Left lung (tissue), 10 donors: ENCODE results near the gene SLC22A17. TPM values are rescaled to one million over a fixed set of nuclear protein-coding genes. Genes with fewer than 3 reads are reported as not detected.

ENCODE experiments used
- ATAC-seq: fragments of 200-7000 bp; cut with Tn5 transposase; one replicate; pipeline ENCODE4 v1.9.1; 2020; ENCODE audit warnings: moderate library complexity
- DNase-seq, 4 donors: peaks; one replicate each; pipeline ENCODE4 v3.0.0-alpha.2; 2013 to 2020
- H3K27ac ChIP-seq, 2 donors: fragments of 200-600 bp; sonication (generic) in 1 of 2; one replicate each; pipeline versions ENCODE4 v1.5.0 to v1.8.0; 2020 to 2021
- H3K27me3 ChIP-seq, 2 donors: fragments of 200-600 bp; sonication (generic) in 1 of 2; one replicate each; pipeline versions ENCODE4 v1.5.0 to v1.8.0; 2020 to 2021
- H3K36me3 ChIP-seq, 2 donors: fragments of 200-600 bp; sonication (generic) in 1 of 2; one replicate each; pipeline versions ENCODE4 v1.5.0 to v1.8.0; 2020 to 2021
- H3K4me1 ChIP-seq, 2 donors: fragments of 200-600 bp; one replicate each; pipeline ENCODE4 v1.8.0; 2021
- H3K4me3 ChIP-seq, 2 donors: fragments of 200-600 bp; sonication (generic) in 1 of 2; one replicate each; pipeline versions ENCODE4 v1.5.0 to v1.8.0; 2020 to 2021; ENCODE audit warnings: mild to moderate bottlenecking in 1 of 2
- H3K9me3 ChIP-seq, 2 donors: fragments of 200-600 bp; sonication (generic) in 1 of 2; one replicate each; pipeline versions ENCODE4 v1.5.0 to v1.8.0; 2020 to 2021
- intact Hi-C, 2 donors: fragments of 100-400 bp; cut with DNase I; formaldehyde crosslinking; loops; one replicate each; pipeline versions ENCODE4 v1.11.2 to v1.14.2; 2022
- polyA plus RNA-seq, 6 donors: library from polyadenylated mRNA; unstranded; fragments of 120-200 nt; gene quantifications; one replicate each; pipeline ENCODE4 v1.2.1, GENCODE V29; 2013; ENCODE audit not compliant: insufficient read length in 6 of 6
- total RNA-seq, 2 donors: library from RNA; stranded (reverse); fragmentation: NEBNext Ultra II Directional; extraction: Animal tissue kit (Norgen Biotek cat#: 25700); gene quantifications; one replicate each; pipeline ENCODE4 v1.2.1, GENCODE V29; 2021
- TF ChIP-seq, protein P1 (sequence below), 2 donors: fragments of 200-600 bp; sonication (generic) in 1 of 2; IDR thresholded peaks; one replicate each; pipeline versions ENCODE4 v1.5.0 to v1.8.0; 2021; ENCODE audit warnings: antibody characterized with exemption in 2 of 2
- donor health status: DM: no; HTN: yes; CAD: no.
- donor health status: DM: no; HTN: no; CAD: no.

SLC22A17 gene
- total and polyA plus RNA-seq, 8 donors: 13.2 to 41.5 (median 32.2) TPM

- no peaks in the 10 kb centered on the region for H3K4me1 ChIP-seq
- H3K4me3 ChIP-seq: no peak overlapping the region
- no peak for ATAC-seq
- no peaks in the 10 kb centered on the region for H3K36me3 ChIP-seq
- H3K27me3 ChIP-seq: peaks cover 0 to 36% of the 10 kb centered on the region in 2 donors
- H3K27ac ChIP-seq: no peak overlapping the region
- H3K9me3 ChIP-seq: no peaks in the 10 kb centered on the region
- TF ChIP-seq, protein P1, sequence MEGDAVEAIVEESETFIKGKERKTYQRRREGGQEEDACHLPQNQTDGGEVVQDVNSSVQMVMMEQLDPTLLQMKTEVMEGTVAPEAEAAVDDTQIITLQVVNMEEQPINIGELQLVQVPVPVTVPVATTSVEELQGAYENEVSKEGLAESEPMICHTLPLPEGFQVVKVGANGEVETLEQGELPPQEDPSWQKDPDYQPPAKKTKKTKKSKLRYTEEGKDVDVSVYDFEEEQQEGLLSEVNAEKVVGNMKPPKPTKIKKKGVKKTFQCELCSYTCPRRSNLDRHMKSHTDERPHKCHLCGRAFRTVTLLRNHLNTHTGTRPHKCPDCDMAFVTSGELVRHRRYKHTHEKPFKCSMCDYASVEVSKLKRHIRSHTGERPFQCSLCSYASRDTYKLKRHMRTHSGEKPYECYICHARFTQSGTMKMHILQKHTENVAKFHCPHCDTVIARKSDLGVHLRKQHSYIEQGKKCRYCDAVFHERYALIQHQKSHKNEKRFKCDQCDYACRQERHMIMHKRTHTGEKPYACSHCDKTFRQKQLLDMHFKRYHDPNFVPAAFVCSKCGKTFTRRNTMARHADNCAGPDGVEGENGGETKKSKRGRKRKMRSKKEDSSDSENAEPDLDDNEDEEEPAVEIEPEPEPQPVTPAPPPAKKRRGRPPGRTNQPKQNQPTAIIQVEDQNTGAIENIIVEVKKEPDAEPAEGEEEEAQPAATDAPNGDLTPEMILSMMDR (IDR thresholded peaks at IDR 0.05): no peak
- intact Hi-C loops: no loop called here
- no peak for DNase-seq
Measured at GRCh38 chr14:23381871-23382270, 29.2 kb upstream of the SLC22A17 start.

GRCh38 chr14:23380976-23381375 lies 28.3 kb upstream of the SLC22A17 start:
- no peak for ATAC-seq
- H3K27me3 ChIP-seq: peaks cover 0 to 36% of the 10 kb centered on the region in 2 donors
- H3K4me1 ChIP-seq: no peaks in the 10 kb centered on the region
- no peaks in the 10 kb centered on the region for H3K36me3 ChIP-seq
- DNase-seq: no peak
- H3K9me3 ChIP-seq: no peaks in the 10 kb centered on the region
- intact Hi-C loops: no loop called here
- no peak overlapping the region for H3K4me3 ChIP-seq
- no peak overlapping the region for H3K27ac ChIP-seq
- TF ChIP-seq, protein P1 (IDR thresholded peaks at IDR 0.05): no peak

- DNase-seq (no peak), ATAC-seq (peak; percentile 5)
- Histone ChIP-seq H3K27ac (no peak overlapping the region), H3K9me3 (no peaks in the 10 kb centered on the region), H3K27me3 (peaks cover 0 to 36% of the 10 kb centered on the region in 2 donors), H3K4me1 (no peaks in the 10 kb centered on the region), H3K36me3 (no peaks in the 10 kb centered on the region), H3K4me3 (no peak overlapping the region)
- intact Hi-C loops: no loop called here
- TF ChIP-seq, protein P1 (IDR thresholded peaks at IDR 0.05): no peak
Measured at GRCh38 chr14:23380197-23380914, 27.7 kb upstream of the SLC22A17 start.

DNA sequence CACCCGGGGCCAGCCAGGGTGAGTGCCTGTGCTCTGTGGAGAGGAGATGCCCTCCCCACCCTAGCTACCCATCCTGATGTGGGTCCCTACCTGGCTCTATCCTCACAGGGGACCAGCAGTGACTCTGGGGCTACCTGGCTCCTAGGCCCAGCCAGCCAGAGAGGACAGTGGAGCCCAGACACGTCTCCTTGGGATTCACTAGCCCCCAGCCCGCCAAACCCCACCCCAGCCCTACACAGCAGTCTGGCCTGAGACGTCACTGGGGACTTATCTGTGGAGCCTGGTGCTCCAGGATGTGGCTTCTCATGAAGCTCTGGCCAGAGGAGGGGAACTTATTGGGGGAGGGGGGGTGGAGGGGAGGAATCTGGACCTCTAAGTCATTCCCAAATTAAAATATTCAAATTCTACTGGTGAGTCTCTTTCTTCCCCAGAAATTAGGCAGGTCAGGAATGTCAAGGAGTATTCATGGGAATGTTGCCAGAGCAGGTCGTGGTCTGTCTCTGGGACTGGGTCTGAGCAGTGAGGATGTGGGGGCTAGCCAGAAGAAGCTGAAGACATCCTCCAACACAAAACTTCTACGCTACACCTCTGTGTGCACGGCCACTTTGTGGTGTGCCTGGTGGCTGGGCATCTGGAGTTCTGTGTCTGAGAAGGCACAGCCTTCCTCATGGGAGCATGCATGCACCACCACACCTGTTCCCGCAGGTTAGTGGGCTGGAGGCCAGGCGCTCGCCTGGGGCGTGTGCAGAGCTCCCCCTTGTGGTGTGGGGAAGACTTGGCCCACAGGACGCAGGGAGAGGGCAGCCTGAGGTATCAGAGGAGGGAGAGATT lies 26.9 kb upstream of the SLC22A17 start:
- intact Hi-C loops: loop anchor here in 1 of 2 donors (10.0 kb wide), 1 partner anchor 55 kb away; the partner anchor contains the start of gene PABPN1
- TF ChIP-seq, protein P1 (IDR thresholded peaks at IDR 0.05): peak; percentile 76 to 90
- Histone ChIP-seq H3K36me3 (no peaks in the 10 kb centered on the region), H3K27me3 (peaks cover 0 to 36% of the 10 kb centered on the region in 2 donors), H3K4me1 (no peaks in the 10 kb centered on the region), H3K9me3 (no peaks in the 10 kb centered on the region), H3K4me3 (no peak overlapping the region), H3K27ac (no peak overlapping the region)
- ATAC-seq (peak; percentile 98), DNase-seq (peak; percentile 32 to 92 (median 64))
